Activated T-helper 1 cell treated with anti-CD3 and anti-CD28 coated beads, Interleukin-2, amount 50 U/mL, for 16 hours (primary cell): ENCODE measurements around the gene ARHGAP26.

Experiments used
- DNase-seq, 2 donors: peaks; one replicate each; pipeline ENCODE4 v3.0.0-alpha.2; 2020; ENCODE audit warnings: low read depth in 1 of 2, low spot score in 1 of 2

Gene ARHGAP26

GRCh38 chr5:142782976-142783530, 12.9 kb downstream of the ARHGAP26 start:
- DNase-seq, result no peak

GRCh38 chr5:142783601-142784341, 13.6 kb downstream of the ARHGAP26 start:
- peak in 1 of 2 donors; percentile 46 for DNase-seq

GRCh38 chr5:142784401-142784955, 14.3 kb downstream of the ARHGAP26 start:
- no peak for DNase-seq

GRCh38 chr5:142785206-142785605, 15.0 kb downstream of the ARHGAP26 start:
- no peak for DNase-seq

- DNase-seq, result no peak
Observed at GRCh38 chr5:142789206-142789605, 19.0 kb downstream of the ARHGAP26 start.

GRCh38 chr5:142792012-142792864, 22.1 kb downstream of the ARHGAP26 start:
- no peak for DNase-seq

GRCh38 chr5:142792865-142793232, 22.7 kb downstream of the ARHGAP26 start:
- no peak for DNase-seq

- DNase-seq, result no peak
Observed at GRCh38 chr5:142794537-142794936, 24.4 kb downstream of the ARHGAP26 start.

- DNase-seq, result no peak
Observed at GRCh38 chr5:142795251-142795650, 25.1 kb downstream of the ARHGAP26 start.

- no peak for DNase-seq
Observed at GRCh38 chr5:142796492-142797109, 26.4 kb downstream of the ARHGAP26 start.

GRCh38 chr5:142797420-142797819, 27.2 kb downstream of the ARHGAP26 start:
- no peak for DNase-seq

GRCh38 chr5:142798099-142798770, 28.1 kb downstream of the ARHGAP26 start:
- no peak for DNase-seq

- DNase-seq, result peak in 1 of 2 donors; percentile 9
Observed at GRCh38 chr5:142800776-142801494, 30.8 kb downstream of the ARHGAP26 start.

- DNase-seq, result no peak
Observed at GRCh38 chr5:142801495-142801871, 31.3 kb downstream of the ARHGAP26 start.

- DNase-seq, result no peak
Observed at GRCh38 chr5:142803428-142804125, 33.4 kb downstream of the ARHGAP26 start.

- no peak for DNase-seq
Observed at GRCh38 chr5:142805339-142805738, 35.2 kb downstream of the ARHGAP26 start.

GRCh38 chr5:142806841-142807267, 36.7 kb downstream of the ARHGAP26 start:
- DNase-seq, result no peak

- DNase-seq, result no peak
Observed at GRCh38 chr5:142807372-142807911, 37.3 kb downstream of the ARHGAP26 start.
